Duodenal mucosa (tissue), 2 donors: ENCODE data around the gene GABBR2.

Experiments
- H3K27ac ChIP-seq: one replicate; pipeline ENCODE4 v1.7.0; 2013; ENCODE audit warnings: low read depth, low read length
- H3K27me3 ChIP-seq, 2 donors: one replicate each; pipeline ENCODE4 v1.7.0; 2013; ENCODE audit warnings: low read length in 2 of 2, control low read depth in 1 of 2; ENCODE audit not compliant: insufficient read depth in 2 of 2, control insufficient read depth in 1 of 2
- H3K36me3 ChIP-seq, 2 donors: one replicate each; pipeline ENCODE4 v1.7.0; 2013; ENCODE audit warnings: low read length in 2 of 2, control low read depth in 1 of 2; ENCODE audit not compliant: insufficient read depth in 2 of 2, control insufficient read depth in 1 of 2
- H3K4me1 ChIP-seq, 2 donors: one replicate each; pipeline ENCODE4 v1.7.0; 2013; ENCODE audit warnings: low read length in 2 of 2, control low read depth in 1 of 2; ENCODE audit not compliant: insufficient read depth in 2 of 2, control insufficient read depth in 1 of 2
- H3K4me3 ChIP-seq, 2 donors: one replicate each; pipeline ENCODE4 v1.7.0; 2013; ENCODE audit warnings: low read length in 2 of 2, low read depth in 1 of 2
- H3K9ac ChIP-seq, 2 donors: one replicate each; pipeline ENCODE4 v1.7.0; 2013; ENCODE audit warnings: low read length in 2 of 2, low read depth in 1 of 2
- H3K9me3 ChIP-seq, 2 donors: one replicate each; pipeline ENCODE4 v1.7.0; 2013; ENCODE audit warnings: low read length in 2 of 2, control low read depth in 1 of 2; ENCODE audit not compliant: control insufficient read depth in 1 of 2

The GABBR2 gene

DNA sequence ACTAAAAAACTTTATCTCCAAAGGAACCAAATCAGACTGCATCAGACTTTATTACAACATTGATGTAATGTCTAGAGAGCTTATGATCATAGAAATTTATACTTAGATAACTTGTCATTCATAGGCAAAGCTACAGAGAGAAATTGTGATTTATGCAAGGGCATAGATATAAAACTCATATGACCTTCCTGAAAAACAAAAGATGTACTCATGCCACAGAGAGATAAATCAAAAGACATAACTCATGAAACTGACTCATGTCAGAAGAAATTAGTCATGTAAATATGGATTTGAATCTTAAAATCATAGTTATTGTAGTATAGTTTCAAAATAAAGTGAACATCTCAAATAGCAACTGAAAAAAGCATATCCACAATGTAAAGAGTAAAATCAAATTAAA is 186.2 kb downstream of the GABBR2 start:
- H3K9ac ChIP-seq = no peak overlapping the region

DNA sequence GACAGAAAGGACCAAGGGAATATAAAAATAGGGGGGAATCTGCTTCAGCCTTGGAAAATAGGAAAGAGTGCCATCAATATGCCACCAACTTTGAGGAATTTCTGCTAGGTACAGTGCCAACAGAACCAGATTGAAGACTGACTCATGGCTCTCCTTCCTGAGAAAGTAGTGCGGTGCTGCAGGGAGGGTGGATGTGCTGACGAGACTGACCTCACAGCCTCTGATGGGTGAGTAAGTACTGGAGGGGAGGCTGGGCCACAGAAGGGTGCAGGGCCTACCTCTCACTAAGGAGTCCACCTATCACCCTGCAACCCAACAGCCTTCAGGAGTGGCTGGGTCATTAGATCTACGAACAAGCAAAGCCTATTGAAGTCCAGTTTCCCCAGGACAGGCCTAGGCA is 187.6 kb downstream of the GABBR2 start:
- Histone ChIP-seq H3K4me3 (no peak overlapping the region), H3K9me3 (no peaks in the 10 kb centered on the region), H3K4me1 (no peaks in the 10 kb centered on the region), H3K27ac (no peak overlapping the region), H3K36me3 (no peaks in the 10 kb centered on the region), H3K9ac (no peak overlapping the region), H3K27me3 (peaks cover 6 to 9% of the 10 kb centered on the region in 2 donors)

More for the DNA sequence above, 186.2 kb downstream of the GABBR2 start:
- no peaks in the 10 kb centered on the region for H3K36me3 ChIP-seq
- H3K27ac ChIP-seq = no peak overlapping the region
- no peak overlapping the region for H3K4me3 ChIP-seq
- H3K9me3 ChIP-seq = no peaks in the 10 kb centered on the region
- no peaks in the 10 kb centered on the region for H3K4me1 ChIP-seq
- H3K27me3 ChIP-seq = peaks cover 6 to 10% of the 10 kb centered on the region in 2 donors

DNA sequence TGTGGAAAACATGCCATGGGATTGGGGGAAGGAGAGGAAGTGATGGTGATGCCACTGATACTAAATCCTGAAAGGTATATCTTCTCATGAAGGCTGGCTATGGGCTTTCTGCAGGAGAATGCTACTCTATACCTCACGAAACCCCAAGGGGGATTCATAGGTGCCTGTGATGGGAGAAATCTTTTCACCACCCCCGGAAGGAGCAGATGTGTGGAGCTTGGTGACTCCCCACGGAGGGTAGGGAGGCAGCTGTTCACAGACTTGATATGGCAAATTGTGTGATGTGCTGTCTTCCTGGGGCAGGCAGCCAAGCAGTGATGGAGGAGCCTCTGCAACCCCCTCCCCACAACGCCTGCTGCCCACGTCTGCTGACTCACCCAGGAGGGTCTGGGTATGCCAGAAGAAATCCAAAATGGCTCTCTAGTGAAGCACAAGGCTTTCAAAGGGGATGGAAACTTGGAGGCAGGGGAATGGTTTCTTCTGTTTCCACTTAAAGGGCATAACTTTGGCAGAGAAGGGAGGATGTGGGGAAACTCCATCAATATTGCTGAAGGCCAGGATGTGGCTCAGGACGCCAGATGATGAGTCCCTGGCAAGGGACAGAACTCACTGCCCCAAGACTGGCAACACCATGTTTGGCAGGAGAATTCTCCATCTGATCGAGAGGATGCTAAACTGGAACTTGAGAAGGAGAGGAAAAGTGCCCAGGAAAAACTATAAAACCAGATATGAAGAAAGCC is 188.3 kb downstream of the GABBR2 start:
- Histone ChIP-seq H3K27ac (no peak overlapping the region), H3K4me3 (no peak overlapping the region), H3K9me3 (no peaks in the 10 kb centered on the region), H3K4me1 (no peaks in the 10 kb centered on the region), H3K9ac (no peak overlapping the region), H3K36me3 (no peaks in the 10 kb centered on the region), H3K27me3 (peaks cover 6 to 7% of the 10 kb centered on the region in 2 donors)

DNA sequence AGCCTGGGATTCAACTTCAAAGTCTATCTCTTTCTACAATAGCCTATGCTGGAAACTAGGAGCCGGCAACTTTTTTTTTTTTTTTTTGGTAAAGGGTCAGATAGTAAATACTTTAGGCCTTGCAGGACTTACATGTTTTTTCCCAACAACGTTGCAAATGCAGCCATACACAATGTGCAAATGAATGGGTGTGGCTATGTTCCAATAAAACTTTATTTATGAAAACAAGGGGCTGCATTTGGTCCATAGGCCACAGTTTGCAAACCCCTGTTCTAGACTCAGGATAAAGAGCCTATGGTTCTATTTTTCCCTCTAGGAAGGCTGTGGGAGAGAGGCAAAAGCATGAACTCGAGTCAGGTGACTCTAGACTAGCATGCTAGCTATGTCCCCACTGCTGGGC is 189.1 kb downstream of the GABBR2 start:
- no peak overlapping the region for H3K4me3 ChIP-seq
- H3K27ac ChIP-seq = no peak overlapping the region
- peaks cover 6 to 7% of the 10 kb centered on the region in 2 donors for H3K27me3 ChIP-seq
- no peak overlapping the region for H3K9ac ChIP-seq
- no peaks in the 10 kb centered on the region for H3K4me1 ChIP-seq
- H3K9me3 ChIP-seq = no peaks in the 10 kb centered on the region
- no peaks in the 10 kb centered on the region for H3K36me3 ChIP-seq

DNA sequence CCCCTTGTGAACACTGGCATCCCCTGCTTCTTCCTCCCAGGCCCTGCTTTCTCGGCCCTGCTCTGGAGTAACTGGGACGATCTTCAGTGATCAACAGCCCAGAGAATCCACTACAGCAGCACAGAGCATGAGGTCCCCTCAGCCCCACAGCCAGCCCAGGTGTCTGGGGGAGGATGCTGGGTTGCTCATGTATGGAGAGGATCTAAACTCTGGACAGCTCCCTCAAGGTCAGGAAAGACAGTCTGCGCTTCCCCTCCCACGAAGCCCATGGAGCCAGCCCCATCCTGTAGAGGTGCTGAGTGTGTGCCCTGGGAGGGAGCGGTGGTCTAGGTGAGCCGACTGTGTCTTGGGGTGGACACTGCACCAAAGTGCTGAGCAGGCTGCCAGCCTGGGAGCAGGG is 190.2 kb downstream of the GABBR2 start:
- Histone ChIP-seq H3K36me3 (no peaks in the 10 kb centered on the region), H3K9me3 (no peaks in the 10 kb centered on the region), H3K27ac (no peak overlapping the region), H3K4me1 (no peaks in the 10 kb centered on the region), H3K27me3 (peaks cover 3 to 7% of the 10 kb centered on the region in 2 donors), H3K4me3 (no peak overlapping the region), H3K9ac (no peak overlapping the region)

DNA sequence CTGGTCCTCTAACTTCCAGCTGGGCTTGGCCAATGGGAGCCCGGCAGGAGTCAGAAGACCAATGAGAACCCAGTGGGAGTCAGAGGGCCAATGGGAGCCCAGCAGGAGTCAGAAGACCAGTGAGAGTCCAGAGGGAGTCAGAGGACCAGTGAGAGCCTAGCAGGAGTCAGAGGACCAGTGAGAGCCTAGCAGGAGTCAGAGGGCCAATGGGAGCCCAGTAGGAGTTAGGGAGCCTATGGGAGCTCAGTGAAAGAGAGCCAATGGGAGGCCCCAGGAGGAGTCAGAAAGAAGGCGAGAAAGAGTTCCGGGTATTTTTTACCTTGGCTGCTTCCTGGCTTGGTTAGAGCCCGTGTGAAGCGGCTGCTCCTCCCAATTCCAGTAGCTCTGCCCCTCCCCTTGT is 191.0 kb downstream of the GABBR2 start:
- Histone ChIP-seq H3K9ac (no peak overlapping the region), H3K9me3 (no peaks in the 10 kb centered on the region), H3K4me3 (no peak overlapping the region), H3K4me1 (no peaks in the 10 kb centered on the region), H3K27ac (no peak overlapping the region), H3K36me3 (no peaks in the 10 kb centered on the region), H3K27me3 (peaks cover 3 to 7% of the 10 kb centered on the region in 2 donors)

DNA sequence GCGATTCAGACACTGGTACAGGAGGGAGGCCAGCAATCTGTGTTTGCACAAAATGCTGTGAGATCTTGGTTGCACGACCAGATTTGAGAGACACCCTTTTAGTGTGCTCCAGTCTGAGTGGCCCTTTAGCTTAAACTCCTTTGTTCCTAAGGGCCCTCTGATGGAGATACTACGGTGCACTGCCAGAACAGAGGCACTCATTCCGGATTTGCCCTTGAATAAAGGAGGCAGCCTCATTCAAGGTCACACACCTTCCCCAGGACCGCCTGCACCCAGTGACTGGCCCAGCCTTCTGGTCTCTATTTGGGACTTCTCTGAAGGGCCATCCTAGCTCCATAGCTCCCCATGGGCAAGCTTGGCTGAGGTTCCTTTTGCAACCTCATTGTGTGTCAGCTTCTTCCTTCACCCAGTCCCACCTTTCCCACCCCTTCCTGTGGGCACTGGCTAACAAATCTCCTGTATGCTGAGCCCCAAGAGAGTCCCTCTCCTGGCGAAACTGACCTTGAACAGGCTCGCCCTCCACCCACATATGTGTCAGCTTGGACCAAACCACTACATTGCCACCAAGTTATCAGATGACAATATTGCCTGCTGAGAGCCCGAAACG is 191.7 kb downstream of the GABBR2 start:
- H3K9ac ChIP-seq = no peak overlapping the region
- H3K9me3 ChIP-seq = no peaks in the 10 kb centered on the region
- H3K4me3 ChIP-seq = no peak overlapping the region
- H3K27me3 ChIP-seq = peaks cover 3 to 7% of the 10 kb centered on the region in 2 donors
- no peaks in the 10 kb centered on the region for H3K36me3 ChIP-seq
- H3K4me1 ChIP-seq = no peaks in the 10 kb centered on the region
- H3K27ac ChIP-seq = no peak overlapping the region

DNA sequence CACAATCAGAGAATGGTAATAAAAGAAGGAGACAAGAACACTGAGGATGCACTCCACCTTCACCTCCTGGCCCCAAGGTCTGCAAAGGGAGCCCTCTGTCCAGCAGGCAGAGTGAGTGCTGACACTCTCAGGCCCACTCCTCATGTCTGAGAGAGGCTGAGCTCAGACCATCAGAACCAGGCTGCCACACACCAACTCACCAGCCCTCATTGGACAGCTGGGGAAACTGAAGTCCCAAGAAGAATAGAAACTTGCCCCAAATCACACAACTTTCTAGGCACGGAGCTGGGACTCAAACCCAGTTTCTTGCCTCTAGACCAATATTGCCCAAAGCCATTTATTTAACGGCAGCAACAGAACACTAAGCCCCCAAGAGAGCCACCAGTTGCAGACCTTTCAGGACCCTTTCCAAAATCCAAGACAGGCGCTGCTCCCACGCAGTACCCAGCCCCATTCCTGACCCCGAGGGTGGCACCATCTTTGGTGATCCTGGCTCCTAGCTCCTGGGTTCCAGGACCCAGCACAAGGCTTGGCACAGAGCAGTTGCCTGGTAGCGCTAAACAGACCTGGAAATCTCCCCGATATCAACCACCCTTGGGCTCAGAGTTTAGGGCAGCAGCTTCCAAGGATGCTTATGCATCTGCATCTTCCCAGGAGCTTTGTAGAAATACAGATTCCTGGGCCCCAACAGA is 192.4 kb downstream of the GABBR2 start:
- Histone ChIP-seq H3K9ac (no peak overlapping the region), H3K9me3 (no peaks in the 10 kb centered on the region), H3K4me1 (no peaks in the 10 kb centered on the region), H3K36me3 (no peaks in the 10 kb centered on the region), H3K27ac (no peak overlapping the region), H3K27me3 (peaks cover 3 to 7% of the 10 kb centered on the region in 2 donors), H3K4me3 (no peak overlapping the region)

DNA sequence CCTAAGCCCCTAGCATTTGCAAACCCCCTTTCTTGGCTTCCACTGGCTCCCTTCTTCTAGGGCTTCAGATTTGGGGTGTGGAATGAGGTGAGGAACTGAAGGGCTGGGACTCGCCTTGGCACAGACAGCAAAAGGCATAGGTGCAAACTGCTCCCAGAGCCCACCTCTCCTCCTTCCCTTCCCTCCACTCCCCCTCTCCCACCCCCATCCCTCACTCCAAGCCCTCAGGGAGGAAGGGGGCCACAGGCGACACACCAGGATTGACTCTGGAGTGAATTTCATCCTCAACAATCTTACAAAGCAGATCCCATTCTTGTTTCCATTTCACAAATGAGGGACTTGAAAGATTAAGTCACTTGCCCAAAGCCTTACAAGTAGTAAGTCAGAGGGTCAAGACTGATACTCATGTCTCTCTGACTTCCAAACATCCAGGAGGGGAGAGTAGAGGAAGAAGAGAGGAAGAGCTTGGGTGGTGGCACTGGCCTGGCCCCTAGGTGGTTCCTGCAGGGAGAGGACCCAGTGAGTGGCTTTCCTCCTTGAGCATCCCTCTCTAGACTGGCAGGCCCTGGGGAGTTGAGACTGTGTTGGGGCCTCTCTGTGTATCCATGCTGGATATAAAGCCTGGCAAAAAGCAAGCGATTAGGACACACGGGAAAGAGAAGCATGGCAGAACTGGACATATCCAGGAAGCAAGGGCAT is 193.1 kb downstream of the GABBR2 start:
- Histone ChIP-seq H3K27me3 (peaks cover 0 to 3% of the 10 kb centered on the region in 2 donors), H3K4me3 (no peak overlapping the region), H3K4me1 (no peaks in the 10 kb centered on the region), H3K36me3 (no peaks in the 10 kb centered on the region), H3K9me3 (no peaks in the 10 kb centered on the region), H3K27ac (no peak overlapping the region), H3K9ac (no peak overlapping the region)

DNA sequence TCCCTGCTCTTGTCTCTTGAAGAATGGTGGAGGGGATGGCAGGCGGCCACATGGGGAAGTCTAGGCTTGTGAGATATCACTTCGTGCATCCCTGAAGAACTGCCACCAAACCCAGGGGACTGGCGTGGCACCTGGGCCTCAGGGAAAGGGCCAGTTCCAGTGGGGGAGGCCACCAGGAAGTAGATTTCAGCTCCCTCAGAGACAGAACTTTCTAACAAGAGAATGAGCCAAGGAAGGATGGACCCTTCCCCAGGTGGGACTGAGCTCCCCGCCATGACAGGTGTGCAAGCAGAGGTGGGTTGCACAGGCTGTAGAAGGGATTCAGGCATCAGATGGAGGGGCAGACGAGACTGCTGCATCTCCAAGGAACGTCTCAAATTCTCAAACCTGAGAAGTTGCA is 193.9 kb downstream of the GABBR2 start:
- Histone ChIP-seq H3K9ac (no peak overlapping the region), H3K4me3 (no peak overlapping the region)

More for the DNA sequence above, 193.9 kb downstream of the GABBR2 start:
- Histone ChIP-seq H3K27me3 (peaks cover 0 to 3% of the 10 kb centered on the region in 2 donors), H3K9me3 (no peaks in the 10 kb centered on the region), H3K36me3 (no peaks in the 10 kb centered on the region), H3K27ac (no peak overlapping the region), H3K4me1 (no peaks in the 10 kb centered on the region)
